Adipose tissue (tissue), 3 donors: Measurements from ENCODE around the gene CBFB. TPM values are rescaled to one million over a fixed set of nuclear protein-coding genes. Genes with fewer than 3 reads are reported as not detected.

Experiments
- H3K27ac ChIP-seq: one replicate; pipeline ENCODE4 v1.5.1; 2013; ENCODE audit warnings: low read depth, low read length
- WGBS, 3 donors: extraction: QIAGEN DNeasy Blood & Tissue Kit; methylation state at CpG; one replicate each; pipeline ENCODE4 v1.1.7; 2013; 5-methylcytosine and 5-hydroxymethylcytosine counted together
- polyA plus RNA-seq, 3 donors: library from polyadenylated mRNA; stranded (reverse); fragments of 200-250 nt; gene quantifications; one replicate each; pipeline ENCODE4 v1.2.3, GENCODE V29; 2013
- donor health status: healthy with polysubstance abuse.
- donor health status: Bipolar disorder and iron deficiency.
- donor health status: healthy.

CBFB gene
- polyA plus RNA-seq, 3 donors: 9.1 to 33.0 (median 17.5) TPM

- 91 to 94% (median 93%) methylated on average over 1 of the region's 1 CpG for WGBS, 3 donors
These were observed 53.9 kb downstream of the CBFB start for GRCh38 chr16:67082891-67083290.

GRCh38 chr16:67084345-67085028 lies 55.5 kb downstream of the CBFB start:
- WGBS, 3 donors: 87 to 93% (median 90%) methylated on average over 4 of the region's 4 CpGs
- H3K27ac ChIP-seq: no peak overlapping the region

More at GRCh38 chr16:67082891-67083290, 53.9 kb downstream of the CBFB start:
- H3K27ac ChIP-seq: no peak overlapping the region

- H3K27ac ChIP-seq: no peak overlapping the region
These were observed 57.9 kb downstream of the CBFB start for GRCh38 chr16:67086822-67087221.

- WGBS, 3 donors: 95 to 100% (median 96%) methylated on average over 1 of the region's 1 CpG
- no peak overlapping the region for H3K27ac ChIP-seq
These were observed 58.3 kb downstream of the CBFB start for GRCh38 chr16:67087291-67087690.

GRCh38 chr16:67087803-67088202 lies 58.9 kb downstream of the CBFB start:
- H3K27ac ChIP-seq: no peak overlapping the region

- 71 to 77% (median 77%) methylated on average over 4 of the region's 4 CpGs for WGBS, 3 donors
These were observed 59.6 kb downstream of the CBFB start for GRCh38 chr16:67088551-67088950.

GRCh38 chr16:67089101-67089500 lies 60.2 kb downstream of the CBFB start:
- H3K27ac ChIP-seq: no peak overlapping the region

More at GRCh38 chr16:67088551-67088950, 59.6 kb downstream of the CBFB start:
- H3K27ac ChIP-seq: no peak overlapping the region

GRCh38 chr16:67091906-67092566 lies 63.1 kb downstream of the CBFB start:
- 83 to 92% (median 89%) methylated on average over 4 of the region's 4 CpGs for WGBS, 3 donors
- H3K27ac ChIP-seq: no peak overlapping the region

- 82 to 94% (median 92%) methylated on average over 4 of the region's 4 CpGs for WGBS, 3 donors
- H3K27ac ChIP-seq: no peak overlapping the region
These were observed 64.3 kb downstream of the CBFB start for GRCh38 chr16:67093098-67093726.

- 78 to 96% (median 94%) methylated on average over 2 of the region's 2 CpGs for WGBS, 3 donors
- no peak overlapping the region for H3K27ac ChIP-seq
These were observed 69.7 kb downstream of the CBFB start for GRCh38 chr16:67098599-67098998.

GRCh38 chr16:67100569-67101310 lies 71.8 kb downstream of the CBFB start:
- 94 to 100% (median 97%) methylated on average over 1 of the region's 1 CpG for WGBS, 3 donors
- no peak overlapping the region for H3K27ac ChIP-seq

GRCh38 chr16:67101311-67102082 lies 72.5 kb downstream of the CBFB start:
- WGBS, 3 donors: 87 to 93% (median 89%) methylated on average over 4 of the region's 4 CpGs
- H3K27ac ChIP-seq: no peak overlapping the region

GRCh38 chr16:67104061-67104460 lies 75.1 kb downstream of the CBFB start:
- WGBS, 3 donors: 49 to 56% (median 54%) methylated on average over 4 of the region's 4 CpGs

GRCh38 chr16:67104845-67105244 lies 75.9 kb downstream of the CBFB start:
- WGBS, 3 donors: 77 to 85% (median 78%) methylated on average over 6 of the region's 6 CpGs
- no peak overlapping the region for H3K27ac ChIP-seq

More at GRCh38 chr16:67104061-67104460, 75.1 kb downstream of the CBFB start:
- no peak overlapping the region for H3K27ac ChIP-seq

GRCh38 chr16:67105246-67105645 lies 76.3 kb downstream of the CBFB start:
- WGBS, 3 donors: 45 to 91% (median 49%) methylated on average over 2 of the region's 2 CpGs
- no peak overlapping the region for H3K27ac ChIP-seq

- H3K27ac ChIP-seq: no peak overlapping the region
- 45 to 63% (median 48%) methylated on average over 4 to 5 of the region's 5 CpGs for WGBS, 3 donors
These were observed 76.9 kb downstream of the CBFB start for GRCh38 chr16:67105881-67106280.

- 95 to 96% (median 95%) methylated on average over 6 of the region's 6 CpGs for WGBS, 3 donors
- H3K27ac ChIP-seq: no peak overlapping the region
These were observed 79.5 kb downstream of the CBFB start for GRCh38 chr16:67108489-67108888.

GRCh38 chr16:67108931-67109406 lies 80.0 kb downstream of the CBFB start:
- 68 to 73% (median 71%) methylated on average over 18 of the region's 18 CpGs for WGBS, 3 donors
- no peak overlapping the region for H3K27ac ChIP-seq
